ENCODE results near the gene RPS21. TPM values are rescaled to one million over a fixed set of nuclear protein-coding genes. Genes with fewer than 3 reads are reported as not detected.

Gene RPS21
- total RNA-seq, 1 donor from 2014 or later, result 661 TPM

GRCh38 chr20:62405981-62406513 lies 19.1 kb downstream of the RPS21 start:
- DNase-seq, result no peak
- peak overlapping the region; percentile 78 for H3K4me3 ChIP-seq
- intact Hi-C loops (cut with micrococcal nuclease), result no loop called here
- no peaks in the 10 kb centered on the region for H3K9me3 ChIP-seq (replicated peaks)
- no peak for TF ChIP-seq CTCF (IDR thresholded peaks at IDR 0.05; ENCODE audit: borderline replicate concordance)
- no peaks in the 10 kb centered on the region for H3K27me3 ChIP-seq (ENCODE audit: low read depth)
- no peaks in the 10 kb centered on the region for H3K36me3 ChIP-seq
- H3K4me1 ChIP-seq, result peaks cover 38% of the 10 kb centered on the region
- peak overlapping the region; percentile 76 for H3K27ac ChIP-seq (replicated peaks)

- DNase-seq, result no peak
- Histone ChIP-seq H3K4me1 (peaks cover 38% of the 10 kb centered on the region), H3K27ac (replicated peaks) (peak overlapping the region; percentile 76), H3K27me3 (ENCODE audit: low read depth) (no peaks in the 10 kb centered on the region), H3K9me3 (replicated peaks) (no peaks in the 10 kb centered on the region), H3K36me3 (no peaks in the 10 kb centered on the region), H3K4me3 (peak overlapping the region; percentile 78)
- intact Hi-C loops (cut with micrococcal nuclease), result no loop called here
- TF ChIP-seq CTCF (IDR thresholded peaks at IDR 0.05; ENCODE audit: borderline replicate concordance), result no peak
Observed at GRCh38 chr20:62406635-62407176, 19.8 kb downstream of the RPS21 start.

- intact Hi-C loops (cut with micrococcal nuclease), result no loop called here
- peak; percentile 40 for TF ChIP-seq CTCF (IDR thresholded peaks at IDR 0.05; ENCODE audit: borderline replicate concordance)
Observed at GRCh38 chr20:62407221-62407992, 20.5 kb downstream of the RPS21 start, which contains the start of gene CABLES2. Gene CABLES2 (minus strand): TSS chr20:62407285. CDS start chr20:62407276, 9 bp downstream.

GRCh38 chr20:62408055-62408454 lies 21.2 kb downstream of the RPS21 start:
- no peaks in the 10 kb centered on the region for H3K36me3 ChIP-seq
- no peak for DNase-seq
- no peaks in the 10 kb centered on the region for H3K9me3 ChIP-seq (replicated peaks)
- intact Hi-C loops (cut with micrococcal nuclease), result no loop called here
- no peaks in the 10 kb centered on the region for H3K27me3 ChIP-seq (ENCODE audit: low read depth)
- H3K27ac ChIP-seq (replicated peaks), result no peak overlapping the region
- H3K4me1 ChIP-seq, result peaks cover 38% of the 10 kb centered on the region
- TF ChIP-seq CTCF (IDR thresholded peaks at IDR 0.05; ENCODE audit: borderline replicate concordance), result no peak
- H3K4me3 ChIP-seq, result no peak overlapping the region

More at GRCh38 chr20:62407221-62407992, 20.5 kb downstream of the RPS21 start, which contains the start of gene CABLES2:
- H3K27me3 ChIP-seq (ENCODE audit: low read depth), result no peaks in the 10 kb centered on the region
- peak within 1 kb of the TSS; percentile 78 for H3K4me3 ChIP-seq
- no peaks in the 10 kb centered on the region for H3K9me3 ChIP-seq (replicated peaks)
- H3K36me3 ChIP-seq, result no peaks in the 10 kb centered on the region
- peaks cover 38% of the 10 kb centered on the region for H3K4me1 ChIP-seq
- peak; percentile 94 for DNase-seq
- H3K27ac ChIP-seq (replicated peaks), result peak within 1 kb of the TSS; percentile 76

GRCh38 chr20:62408640-62409039 lies 21.7 kb downstream of the RPS21 start:
- no peaks in the 10 kb centered on the region for H3K9me3 ChIP-seq (replicated peaks)
- intact Hi-C loops (cut with micrococcal nuclease), result no loop called here
- H3K4me3 ChIP-seq, result no peak overlapping the region

More at GRCh38 chr20:62408640-62409039, 21.7 kb downstream of the RPS21 start:
- H3K27me3 ChIP-seq (ENCODE audit: low read depth), result no peaks in the 10 kb centered on the region
- no peak for TF ChIP-seq CTCF (IDR thresholded peaks at IDR 0.05; ENCODE audit: borderline replicate concordance)
- H3K36me3 ChIP-seq, result no peaks in the 10 kb centered on the region
- no peak for DNase-seq
- no peak overlapping the region for H3K27ac ChIP-seq (replicated peaks)
- peaks cover 38% of the 10 kb centered on the region for H3K4me1 ChIP-seq
